ENCODE data around the gene HOXD3. TPM values are rescaled to one million over a fixed set of nuclear protein-coding genes. Genes with fewer than 3 reads are reported as not detected.

HOXD3 gene
- polyA plus RNA-seq, 6 donors from 2014 or later = not detected

- no peaks in the 10 kb centered on the region for H3K36me3 Mint-ChIP-seq
- ATAC-seq (ENCODE audit: low read depth in 2 of 2) (no peak), DNase-seq (no peak)
- no peak overlapping the region for H3K27ac Mint-ChIP-seq
- peaks cover 49 to 77% (median 71%) of the 10 kb centered on the region in 3 donors for H3K27me3 Mint-ChIP-seq
- peaks cover 0 to 10% (median 0%) of the 10 kb centered on the region in 7 donors for H3K9me3 Mint-ChIP-seq
- peak overlapping the region; percentile 40 to 85 (median 79) for H3K4me3 Mint-ChIP-seq
- peaks cover 14 to 24% (median 22%) of the 10 kb centered on the region in 3 donors for H3K4me1 Mint-ChIP-seq
These were observed 32.9 kb downstream of the HOXD3 start for GRCh38 chr2:176189681-176190641.

- Mint-ChIP-seq H3K27ac (no peak overlapping the region), H3K36me3 (no peaks in the 10 kb centered on the region), H3K4me3 (no peak overlapping the region), H3K9me3 (peaks cover 0 to 8% (median 0%) of the 10 kb centered on the region in 7 donors), H3K4me1 (peaks cover 13 to 20% (median 19%) of the 10 kb centered on the region in 3 donors), H3K27me3 (peaks cover 46 to 71% (median 64%) of the 10 kb centered on the region in 3 donors)
- ATAC-seq (ENCODE audit: low read depth in 2 of 2) = no peak
- DNase-seq = no peak
These were observed 35.2 kb downstream of the HOXD3 start for GRCh38 chr2:176192351-176192750.

- H3K4me3 Mint-ChIP-seq = no peak overlapping the region
- peaks cover 0 to 8% (median 0%) of the 10 kb centered on the region in 7 donors for H3K9me3 Mint-ChIP-seq
- H3K4me1 Mint-ChIP-seq = peaks cover 6 to 13% (median 12%) of the 10 kb centered on the region in 3 donors
- H3K36me3 Mint-ChIP-seq = no peaks in the 10 kb centered on the region
- peaks cover 46 to 71% (median 64%) of the 10 kb centered on the region in 3 donors for H3K27me3 Mint-ChIP-seq
- ATAC-seq (ENCODE audit: low read depth in 2 of 2) = no peak
- no peak for DNase-seq
- no peak overlapping the region for H3K27ac Mint-ChIP-seq
These were observed 35.9 kb downstream of the HOXD3 start for GRCh38 chr2:176193048-176193447.

- no peak for DNase-seq
- no peaks in the 10 kb centered on the region for H3K36me3 Mint-ChIP-seq
- H3K4me3 Mint-ChIP-seq = no peak overlapping the region
- peaks cover 26 to 62% (median 29%) of the 10 kb centered on the region in 3 donors for H3K27me3 Mint-ChIP-seq
- no peak overlapping the region for H3K27ac Mint-ChIP-seq
- no peak for ATAC-seq (ENCODE audit: low read depth in 2 of 2)
- H3K9me3 Mint-ChIP-seq = peaks cover 0 to 20% (median 2%) of the 10 kb centered on the region in 7 donors
- no peaks in the 10 kb centered on the region for H3K4me1 Mint-ChIP-seq
These were observed 42.8 kb downstream of the HOXD3 start for GRCh38 chr2:176199902-176200301.

- DNase-seq (no peak), ATAC-seq (ENCODE audit: low read depth in 2 of 2) (no peak)
- Mint-ChIP-seq H3K9me3 (peaks cover 0 to 17% (median 2%) of the 10 kb centered on the region in 7 donors), H3K4me1 (no peaks in the 10 kb centered on the region), H3K4me3 (no peak overlapping the region), H3K27me3 (peaks cover 21 to 56% (median 23%) of the 10 kb centered on the region in 3 donors), H3K27ac (no peak overlapping the region), H3K36me3 (no peaks in the 10 kb centered on the region)
These were observed 43.9 kb downstream of the HOXD3 start for GRCh38 chr2:176200971-176201370.

DNA sequence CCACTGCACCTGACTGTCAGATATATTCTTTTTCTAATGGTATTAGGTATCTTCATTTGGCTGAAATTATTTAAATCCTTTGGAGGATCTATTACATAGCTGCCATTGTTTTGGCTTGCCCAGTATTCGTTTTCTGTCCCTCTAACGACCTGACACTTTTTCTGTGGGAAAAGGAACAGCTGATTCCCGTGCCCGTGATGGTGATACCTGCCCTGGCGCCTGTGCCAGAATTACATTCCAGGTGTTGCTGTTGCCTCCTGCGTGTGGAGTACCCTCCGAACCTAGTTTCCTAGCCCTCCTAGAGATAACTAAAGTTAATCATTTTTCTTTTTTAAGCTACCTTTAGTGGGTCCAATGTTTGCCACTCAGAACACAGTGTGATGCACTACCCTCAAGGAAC lies 45.4 kb downstream of the HOXD3 start:
- H3K36me3 Mint-ChIP-seq = no peaks in the 10 kb centered on the region
- no peaks in the 10 kb centered on the region for H3K4me1 Mint-ChIP-seq
- no peak for ATAC-seq (ENCODE audit: low read depth in 2 of 2)
- H3K27me3 Mint-ChIP-seq = peaks cover 8 to 46% (median 11%) of the 10 kb centered on the region in 3 donors
- DNase-seq = no peak
- no peak overlapping the region for H3K4me3 Mint-ChIP-seq
- H3K27ac Mint-ChIP-seq = no peak overlapping the region
- peaks cover 0 to 12% (median 2%) of the 10 kb centered on the region in 7 donors for H3K9me3 Mint-ChIP-seq

DNA sequence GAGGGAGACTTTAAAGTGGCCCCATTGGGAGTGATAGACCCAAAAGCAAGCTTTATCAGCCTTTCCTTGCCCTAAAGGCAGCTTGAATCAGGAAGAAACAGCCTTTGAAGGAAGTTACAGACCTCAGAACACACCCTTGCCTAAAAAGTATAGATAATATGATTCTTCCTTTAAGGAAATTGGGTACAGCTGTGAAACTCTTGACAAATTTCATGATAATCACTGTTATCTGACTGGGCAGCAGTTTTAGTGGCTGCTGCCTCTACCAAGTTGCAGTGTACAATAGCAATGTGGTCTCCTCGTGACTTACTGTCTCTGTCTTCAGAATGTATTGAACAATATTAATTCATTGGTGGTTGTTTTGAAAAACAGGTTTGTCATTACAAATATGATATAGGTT lies 48.0 kb downstream of the HOXD3 start:
- no peak overlapping the region for H3K4me3 Mint-ChIP-seq
- peaks cover 10 to 42% (median 16%) of the 10 kb centered on the region in 3 donors for H3K27me3 Mint-ChIP-seq

DNA sequence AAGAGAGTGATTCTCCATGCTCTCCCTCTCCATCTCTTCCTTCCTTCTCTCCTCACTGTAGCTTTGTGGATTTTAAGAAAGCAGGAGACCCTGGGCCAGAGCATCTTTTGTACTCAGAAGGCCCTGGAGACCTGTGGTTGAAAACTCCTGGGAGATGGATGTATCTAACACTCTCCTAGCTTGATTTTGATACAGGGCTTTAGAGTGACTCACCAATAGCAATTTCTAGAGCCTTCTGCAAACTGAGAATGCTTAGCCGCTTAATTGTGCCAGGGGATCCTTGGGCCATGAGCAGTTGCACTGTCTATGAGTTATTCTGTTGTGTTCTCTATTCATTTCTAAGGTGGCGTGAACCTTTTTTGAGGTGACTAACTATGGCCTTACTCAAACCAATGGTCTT lies 49.0 kb downstream of the HOXD3 start:
- Mint-ChIP-seq H3K27me3 (peaks cover 12 to 44% (median 26%) of the 10 kb centered on the region in 3 donors), H3K27ac (peak overlapping the region in 1 of 6 donors; percentile 16), H3K9me3 (peaks cover 0 to 12% (median 1%) of the 10 kb centered on the region in 7 donors), H3K4me3 (no peak overlapping the region), H3K4me1 (no peaks in the 10 kb centered on the region), H3K36me3 (no peaks in the 10 kb centered on the region)
- ATAC-seq (ENCODE audit: low read depth in 2 of 2) (no peak), DNase-seq (no peak)

More for the DNA sequence above, 48.0 kb downstream of the HOXD3 start:
- H3K36me3 Mint-ChIP-seq = no peaks in the 10 kb centered on the region
- H3K27ac Mint-ChIP-seq = no peak overlapping the region
- ATAC-seq (ENCODE audit: low read depth in 2 of 2) (no peak), DNase-seq (no peak)
- H3K4me1 Mint-ChIP-seq = no peaks in the 10 kb centered on the region
- H3K9me3 Mint-ChIP-seq = peaks cover 0 to 12% (median 0%) of the 10 kb centered on the region in 7 donors

GRCh38 chr2:176206682-176207081 lies 49.6 kb downstream of the HOXD3 start:
- no peak for ATAC-seq (ENCODE audit: low read depth in 2 of 2)
- H3K9me3 Mint-ChIP-seq = peaks cover 0 to 12% (median 1%) of the 10 kb centered on the region in 7 donors
- H3K27me3 Mint-ChIP-seq = peaks cover 15 to 47% (median 30%) of the 10 kb centered on the region in 3 donors
- H3K36me3 Mint-ChIP-seq = no peaks in the 10 kb centered on the region
- no peak overlapping the region for H3K4me3 Mint-ChIP-seq
- H3K27ac Mint-ChIP-seq = no peak overlapping the region
- no peaks in the 10 kb centered on the region for H3K4me1 Mint-ChIP-seq
- DNase-seq = no peak

- DNase-seq (no peak), ATAC-seq (ENCODE audit: low read depth in 2 of 2) (no peak)
- no peak overlapping the region for H3K4me3 Mint-ChIP-seq
- H3K27ac Mint-ChIP-seq = no peak overlapping the region
- H3K9me3 Mint-ChIP-seq = peaks cover 0 to 3% (median 0%) of the 10 kb centered on the region in 7 donors
- H3K4me1 Mint-ChIP-seq = no peaks in the 10 kb centered on the region
- H3K27me3 Mint-ChIP-seq = peaks cover 23 to 30% (median 25%) of the 10 kb centered on the region in 3 donors
- H3K36me3 Mint-ChIP-seq = no peaks in the 10 kb centered on the region
These were observed 54.0 kb downstream of the HOXD3 start for GRCh38 chr2:176211110-176211509.

DNA sequence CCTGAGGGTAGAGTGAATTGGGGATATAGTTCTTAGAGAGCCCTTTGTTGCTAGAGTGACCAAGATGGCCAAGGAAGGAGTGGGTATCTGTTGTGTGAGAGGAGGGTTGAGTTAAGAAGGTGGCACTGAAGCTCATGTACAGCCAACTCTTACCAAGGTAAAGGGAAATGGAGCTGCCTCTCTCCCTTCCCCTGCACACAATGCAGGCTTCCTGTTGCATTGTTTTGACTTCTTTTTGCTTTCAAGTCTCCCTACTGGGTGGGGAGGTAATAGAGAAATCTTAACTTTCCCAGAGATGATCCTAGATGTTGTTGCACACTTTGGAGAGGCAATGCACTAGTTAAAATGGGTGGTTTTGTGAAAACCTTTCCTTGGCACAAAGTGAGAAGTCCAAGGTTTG lies 55.2 kb downstream of the HOXD3 start:
- no peak for ATAC-seq (ENCODE audit: low read depth in 2 of 2)
- H3K27me3 Mint-ChIP-seq = peaks cover 25 to 30% (median 27%) of the 10 kb centered on the region in 3 donors
- no peaks in the 10 kb centered on the region for H3K4me1 Mint-ChIP-seq
- H3K9me3 Mint-ChIP-seq = peaks cover 0 to 3% (median 0%) of the 10 kb centered on the region in 7 donors
- no peak for DNase-seq
- no peak overlapping the region for H3K4me3 Mint-ChIP-seq
- H3K27ac Mint-ChIP-seq = no peak overlapping the region
- H3K36me3 Mint-ChIP-seq = no peaks in the 10 kb centered on the region

DNA sequence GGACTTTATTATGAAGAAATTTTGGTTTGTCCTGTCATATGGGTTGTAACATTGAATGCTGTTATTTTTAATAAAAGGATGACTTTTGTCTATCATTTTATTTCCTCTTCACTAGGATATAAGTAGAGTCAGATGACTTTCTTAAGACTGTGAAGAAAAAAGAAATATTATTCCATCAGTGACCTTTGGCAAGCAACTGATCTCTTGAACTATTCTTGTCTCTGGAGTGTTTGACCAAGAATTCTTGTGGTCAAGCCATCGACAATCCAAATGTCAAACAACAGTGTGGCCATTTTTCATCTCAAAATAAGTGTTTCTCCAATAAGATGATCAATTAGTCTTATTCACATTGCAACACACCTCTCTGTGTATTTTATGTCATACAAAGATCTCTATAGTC lies 56.3 kb downstream of the HOXD3 start:
- Mint-ChIP-seq H3K4me3 (no peak overlapping the region), H3K27ac (no peak overlapping the region), H3K9me3 (peaks cover 0 to 3% (median 0%) of the 10 kb centered on the region in 7 donors), H3K36me3 (no peaks in the 10 kb centered on the region), H3K4me1 (no peaks in the 10 kb centered on the region), H3K27me3 (peaks cover 25 to 30% (median 27%) of the 10 kb centered on the region in 3 donors)
- ATAC-seq (ENCODE audit: low read depth in 2 of 2) (no peak), DNase-seq (no peak)
